GM06990 (cell line): ENCODE measurements around the gene MAG.

ENCODE experiments used
- DNase-seq: peaks from one replicate; pipeline ENCODE4 v3.0.0-alpha.2; 2011; ENCODE audit not compliant: insufficient read length; ENCODE audit errors: extremely low read depth
- H3K27me3 ChIP-seq: replicated peaks from 2 replicates; pipeline ENCODE4 v1.6.0; 2011; ENCODE audit warnings: low read length; ENCODE audit not compliant: control insufficient read depth, insufficient read depth
- H3K36me3 ChIP-seq: 2 replicates; pipeline ENCODE4 v1.5.1; 2011; ENCODE audit warnings: low read length; ENCODE audit not compliant: control insufficient read depth, insufficient read depth
- H3K4me3 ChIP-seq: replicated peaks from 2 replicates; pipeline ENCODE4 v1.5.1; 2011; ENCODE audit warnings: low read depth, mild to moderate bottlenecking, control low read depth, low read length
- TF ChIP-seq, protein P1 (sequence below): IDR thresholded peaks from 2 replicates; pipeline ENCODE4 v1.5.1; 2011; ENCODE audit warnings: low read length, control low read depth, mild to moderate bottlenecking, inconsistent platforms; ENCODE audit not compliant: insufficient read depth, poor library complexity, severe bottlenecking

The MAG gene

DNA sequence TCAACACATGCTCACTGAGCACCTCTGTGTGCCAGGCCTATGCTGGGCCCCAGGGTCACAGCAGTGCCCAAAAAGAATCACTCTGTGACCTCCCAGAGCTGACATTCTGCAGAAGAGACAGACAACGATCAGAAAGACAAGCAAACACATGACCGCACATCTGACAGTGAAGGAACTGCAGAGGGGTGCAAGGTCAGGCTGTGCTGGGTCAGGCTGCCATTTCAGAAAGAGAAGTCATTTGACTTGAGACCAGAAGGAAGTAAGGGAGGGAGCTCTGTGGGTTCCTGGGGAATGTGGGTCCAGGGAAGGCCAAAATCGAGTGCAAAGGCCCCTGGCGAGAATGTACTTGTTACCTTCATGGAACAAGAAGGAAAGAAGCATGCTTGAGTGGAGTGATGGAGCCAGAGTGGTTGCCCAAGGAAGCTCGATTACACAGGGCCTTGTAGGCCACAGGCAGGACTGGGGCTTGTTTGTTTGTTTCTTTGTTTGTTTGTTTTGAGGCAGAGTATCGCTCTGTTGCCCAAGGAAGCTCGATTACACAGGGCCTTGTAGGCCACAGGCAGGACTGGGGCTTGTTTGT, 25.6 kb downstream of the MAG start:
- TF ChIP-seq, protein P1, sequence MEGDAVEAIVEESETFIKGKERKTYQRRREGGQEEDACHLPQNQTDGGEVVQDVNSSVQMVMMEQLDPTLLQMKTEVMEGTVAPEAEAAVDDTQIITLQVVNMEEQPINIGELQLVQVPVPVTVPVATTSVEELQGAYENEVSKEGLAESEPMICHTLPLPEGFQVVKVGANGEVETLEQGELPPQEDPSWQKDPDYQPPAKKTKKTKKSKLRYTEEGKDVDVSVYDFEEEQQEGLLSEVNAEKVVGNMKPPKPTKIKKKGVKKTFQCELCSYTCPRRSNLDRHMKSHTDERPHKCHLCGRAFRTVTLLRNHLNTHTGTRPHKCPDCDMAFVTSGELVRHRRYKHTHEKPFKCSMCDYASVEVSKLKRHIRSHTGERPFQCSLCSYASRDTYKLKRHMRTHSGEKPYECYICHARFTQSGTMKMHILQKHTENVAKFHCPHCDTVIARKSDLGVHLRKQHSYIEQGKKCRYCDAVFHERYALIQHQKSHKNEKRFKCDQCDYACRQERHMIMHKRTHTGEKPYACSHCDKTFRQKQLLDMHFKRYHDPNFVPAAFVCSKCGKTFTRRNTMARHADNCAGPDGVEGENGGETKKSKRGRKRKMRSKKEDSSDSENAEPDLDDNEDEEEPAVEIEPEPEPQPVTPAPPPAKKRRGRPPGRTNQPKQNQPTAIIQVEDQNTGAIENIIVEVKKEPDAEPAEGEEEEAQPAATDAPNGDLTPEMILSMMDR = no peak
- no peaks in the 10 kb centered on the region for H3K36me3 ChIP-seq
- no peak for DNase-seq
- no peak overlapping the region for H3K4me3 ChIP-seq
- H3K27me3 ChIP-seq = no peaks in the 10 kb centered on the region

DNA sequence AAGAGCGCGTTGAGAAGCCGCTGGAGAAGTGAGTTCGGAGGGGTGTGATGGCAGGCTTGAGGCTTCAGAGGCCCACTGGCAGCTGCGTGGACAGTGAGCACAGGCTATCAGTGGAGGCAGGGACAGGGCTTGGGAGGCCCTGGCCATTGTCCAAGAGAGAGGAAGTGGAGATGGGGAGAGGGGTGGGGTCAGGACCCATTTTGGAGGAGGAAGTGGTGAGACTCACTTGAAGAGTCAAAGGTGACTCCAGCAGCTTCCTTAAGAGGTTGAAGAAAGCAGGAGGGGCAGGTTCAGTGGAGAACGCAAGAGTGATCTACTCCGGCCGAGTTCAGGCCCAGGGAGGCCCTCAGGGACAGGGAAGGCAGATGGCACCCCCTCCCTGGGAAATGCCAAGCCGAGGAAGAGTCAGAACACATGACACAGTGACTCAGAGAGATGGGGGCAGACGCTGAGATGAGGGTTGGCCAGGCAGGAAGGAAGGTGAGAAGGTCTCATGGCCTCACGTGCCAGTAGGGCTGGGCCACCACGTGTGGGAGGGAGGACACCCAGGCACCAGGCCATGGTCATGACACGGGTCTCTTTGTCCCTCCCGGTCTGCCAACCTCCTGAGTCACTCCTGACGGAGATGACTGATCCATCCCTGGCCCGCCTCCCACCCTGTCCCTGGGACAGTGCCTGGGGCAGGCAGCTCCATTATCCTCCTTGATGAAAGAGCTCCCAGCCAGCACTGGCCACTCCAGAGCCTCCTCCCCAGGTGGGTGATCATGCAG, 26.9 kb downstream of the MAG start:
- DNase-seq = no peak

DNA sequence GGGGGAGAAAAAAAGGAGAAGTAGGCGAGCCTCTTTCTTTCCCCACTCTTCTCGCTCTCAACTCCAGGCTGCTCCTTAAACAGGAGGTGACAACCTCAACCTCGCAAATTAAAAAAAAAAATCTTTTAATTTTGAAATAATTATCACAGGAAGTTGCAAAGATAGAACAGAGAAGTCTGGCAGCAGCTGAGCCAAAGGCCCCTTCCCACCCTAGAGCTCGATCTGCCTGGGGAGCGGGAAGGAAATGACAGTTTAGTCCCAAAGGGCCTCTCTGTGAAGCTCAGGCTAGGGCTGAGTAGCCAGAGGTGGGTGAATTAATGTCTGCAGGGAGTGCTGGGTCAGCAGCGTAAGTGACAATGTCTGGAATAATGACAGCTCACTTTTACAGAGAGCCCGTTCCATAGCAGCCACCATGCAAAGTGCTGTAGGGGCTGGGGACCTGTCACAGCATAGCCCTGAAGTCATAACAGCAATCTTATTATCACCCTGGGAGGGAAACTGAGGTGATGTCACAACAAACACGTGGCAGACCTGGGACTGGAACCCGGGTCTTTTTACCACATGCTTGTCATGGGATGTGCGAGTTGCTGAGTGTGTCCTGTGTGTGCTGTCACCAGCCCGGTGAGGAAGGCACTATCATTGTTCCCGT, 28.2 kb downstream of the MAG start:
- Histone ChIP-seq H3K4me3 (no peak overlapping the region), H3K27me3 (no peaks in the 10 kb centered on the region), H3K36me3 (no peaks in the 10 kb centered on the region)
- TF ChIP-seq, protein P1 = no peak
- DNase-seq = no peak

More for the DNA sequence above, 26.9 kb downstream of the MAG start:
- TF ChIP-seq, protein P1 = no peak
- no peaks in the 10 kb centered on the region for H3K27me3 ChIP-seq
- H3K4me3 ChIP-seq = no peak overlapping the region
- H3K36me3 ChIP-seq = no peaks in the 10 kb centered on the region

DNA sequence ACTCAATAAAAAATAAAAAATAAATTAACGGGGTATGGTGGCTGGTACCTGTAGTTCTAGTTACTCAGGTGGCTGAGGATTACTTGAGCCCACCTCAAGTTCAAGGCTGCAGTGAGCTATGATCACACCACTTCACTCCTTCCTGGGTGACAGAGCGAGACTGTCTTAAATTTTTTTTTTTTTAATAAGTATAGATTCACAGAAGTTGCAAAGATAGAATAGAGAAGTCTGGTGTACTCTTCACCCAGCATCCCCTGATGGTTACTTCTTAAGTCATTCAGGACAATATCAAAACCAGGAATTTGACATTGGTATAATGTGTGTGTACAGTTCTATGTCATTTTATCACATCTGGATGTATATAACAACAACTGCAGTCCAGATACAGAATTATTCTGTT, 29.3 kb downstream of the MAG start:
- Histone ChIP-seq H3K4me3 (no peak overlapping the region), H3K27me3 (no peaks in the 10 kb centered on the region), H3K36me3 (no peaks in the 10 kb centered on the region)
- no peak for DNase-seq
- TF ChIP-seq, protein P1 = no peak

DNA sequence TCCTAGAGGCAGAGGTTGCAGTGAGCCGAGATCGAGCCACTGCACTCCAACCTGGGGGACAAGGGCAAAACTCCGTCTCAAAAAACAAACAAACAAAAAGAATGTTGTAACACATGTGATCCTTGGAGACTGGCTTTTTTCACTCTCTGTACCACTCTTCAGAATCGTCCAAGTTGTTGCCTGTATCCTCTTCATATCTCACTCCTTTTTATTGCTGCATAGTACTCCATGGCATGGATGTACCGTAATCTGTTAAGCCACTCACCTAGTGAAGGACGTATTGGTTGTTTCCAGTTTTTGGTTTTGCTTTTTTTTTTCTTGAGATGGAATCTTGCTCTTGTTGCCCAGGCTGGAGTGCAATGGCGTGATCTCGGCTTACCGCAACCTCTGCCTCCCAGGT, 30.1 kb downstream of the MAG start:
- Histone ChIP-seq H3K27me3 (no peaks in the 10 kb centered on the region), H3K4me3 (no peak overlapping the region), H3K36me3 (no peaks in the 10 kb centered on the region)
- TF ChIP-seq, protein P1 = no peak
- no peak for DNase-seq
